ENCODE data around the gene HSBP1.

Gene HSBP1

GRCh38 chr16:83847371-83848225 is 39.8 kb downstream of the HSBP1 start:
- DNase-seq (ENCODE audit: low spot score) (no peak), ATAC-seq (ENCODE audit: low read depth) (no peak)
- H3K4me1 ChIP-seq (ENCODE audit: insufficient read depth, poor library complexity, severe bottlenecking) = no peaks in the 10 kb centered on the region
- H3K36me3 ChIP-seq (ENCODE audit: low read depth) = no peaks in the 10 kb centered on the region
- no peak overlapping the region for H3K4me3 ChIP-seq (ENCODE audit: severe bottlenecking)
- no peak overlapping the region for H3K27ac ChIP-seq (ENCODE audit: poor library complexity, severe bottlenecking)
- TF ChIP-seq, protein P1, sequence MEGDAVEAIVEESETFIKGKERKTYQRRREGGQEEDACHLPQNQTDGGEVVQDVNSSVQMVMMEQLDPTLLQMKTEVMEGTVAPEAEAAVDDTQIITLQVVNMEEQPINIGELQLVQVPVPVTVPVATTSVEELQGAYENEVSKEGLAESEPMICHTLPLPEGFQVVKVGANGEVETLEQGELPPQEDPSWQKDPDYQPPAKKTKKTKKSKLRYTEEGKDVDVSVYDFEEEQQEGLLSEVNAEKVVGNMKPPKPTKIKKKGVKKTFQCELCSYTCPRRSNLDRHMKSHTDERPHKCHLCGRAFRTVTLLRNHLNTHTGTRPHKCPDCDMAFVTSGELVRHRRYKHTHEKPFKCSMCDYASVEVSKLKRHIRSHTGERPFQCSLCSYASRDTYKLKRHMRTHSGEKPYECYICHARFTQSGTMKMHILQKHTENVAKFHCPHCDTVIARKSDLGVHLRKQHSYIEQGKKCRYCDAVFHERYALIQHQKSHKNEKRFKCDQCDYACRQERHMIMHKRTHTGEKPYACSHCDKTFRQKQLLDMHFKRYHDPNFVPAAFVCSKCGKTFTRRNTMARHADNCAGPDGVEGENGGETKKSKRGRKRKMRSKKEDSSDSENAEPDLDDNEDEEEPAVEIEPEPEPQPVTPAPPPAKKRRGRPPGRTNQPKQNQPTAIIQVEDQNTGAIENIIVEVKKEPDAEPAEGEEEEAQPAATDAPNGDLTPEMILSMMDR (IDR thresholded peaks at IDR 0.05; ENCODE audit: poor library complexity, severe bottlenecking) = no peak
- no peaks in the 10 kb centered on the region for H3K27me3 ChIP-seq (ENCODE audit: insufficient read depth, poor library complexity, severe bottlenecking)
- H3K9me3 ChIP-seq (ENCODE audit: severe bottlenecking) = no peaks in the 10 kb centered on the region

- Histone ChIP-seq H3K4me3 (ENCODE audit: severe bottlenecking) (no peak overlapping the region), H3K36me3 (ENCODE audit: low read depth) (no peaks in the 10 kb centered on the region), H3K9me3 (ENCODE audit: severe bottlenecking) (no peaks in the 10 kb centered on the region), H3K4me1 (ENCODE audit: insufficient read depth, poor library complexity, severe bottlenecking) (no peaks in the 10 kb centered on the region), H3K27me3 (ENCODE audit: insufficient read depth, poor library complexity, severe bottlenecking) (no peaks in the 10 kb centered on the region), H3K27ac (ENCODE audit: poor library complexity, severe bottlenecking) (no peak overlapping the region)
- DNase-seq (ENCODE audit: low spot score) = no peak
- ATAC-seq (ENCODE audit: low read depth) = no peak
- TF ChIP-seq, protein P1 (IDR thresholded peaks at IDR 0.05; ENCODE audit: poor library complexity, severe bottlenecking) = no peak
Observed at GRCh38 chr16:83849421-83849820, 41.6 kb downstream of the HSBP1 start.

GRCh38 chr16:83850947-83851346 is 43.2 kb downstream of the HSBP1 start:
- H3K36me3 ChIP-seq (ENCODE audit: low read depth) = no peaks in the 10 kb centered on the region
- H3K4me3 ChIP-seq (ENCODE audit: severe bottlenecking) = no peak overlapping the region
- ATAC-seq (ENCODE audit: low read depth) = no peak
- H3K9me3 ChIP-seq (ENCODE audit: severe bottlenecking) = no peaks in the 10 kb centered on the region
- H3K27ac ChIP-seq (ENCODE audit: poor library complexity, severe bottlenecking) = no peak overlapping the region
- no peak for DNase-seq (ENCODE audit: low spot score)
- TF ChIP-seq, protein P1 (IDR thresholded peaks at IDR 0.05; ENCODE audit: poor library complexity, severe bottlenecking) = no peak
- H3K4me1 ChIP-seq (ENCODE audit: insufficient read depth, poor library complexity, severe bottlenecking) = no peaks in the 10 kb centered on the region
- no peaks in the 10 kb centered on the region for H3K27me3 ChIP-seq (ENCODE audit: insufficient read depth, poor library complexity, severe bottlenecking)

GRCh38 chr16:83851473-83851872 is 43.7 kb downstream of the HSBP1 start:
- TF ChIP-seq, protein P1 (IDR thresholded peaks at IDR 0.05; ENCODE audit: poor library complexity, severe bottlenecking) = no peak
- no peak for DNase-seq (ENCODE audit: low spot score)
- no peaks in the 10 kb centered on the region for H3K9me3 ChIP-seq (ENCODE audit: severe bottlenecking)
- H3K4me1 ChIP-seq (ENCODE audit: insufficient read depth, poor library complexity, severe bottlenecking) = no peaks in the 10 kb centered on the region
- no peaks in the 10 kb centered on the region for H3K27me3 ChIP-seq (ENCODE audit: insufficient read depth, poor library complexity, severe bottlenecking)
- ATAC-seq (ENCODE audit: low read depth) = no peak
- no peaks in the 10 kb centered on the region for H3K36me3 ChIP-seq (ENCODE audit: low read depth)
- no peak overlapping the region for H3K4me3 ChIP-seq (ENCODE audit: severe bottlenecking)
- H3K27ac ChIP-seq (ENCODE audit: poor library complexity, severe bottlenecking) = no peak overlapping the region

- TF ChIP-seq, protein P1 (IDR thresholded peaks at IDR 0.05; ENCODE audit: poor library complexity, severe bottlenecking) = no peak
- Histone ChIP-seq H3K27me3 (ENCODE audit: insufficient read depth, poor library complexity, severe bottlenecking) (no peaks in the 10 kb centered on the region), H3K9me3 (ENCODE audit: severe bottlenecking) (no peaks in the 10 kb centered on the region), H3K36me3 (ENCODE audit: low read depth) (no peaks in the 10 kb centered on the region), H3K4me3 (ENCODE audit: severe bottlenecking) (no peak overlapping the region), H3K4me1 (ENCODE audit: insufficient read depth, poor library complexity, severe bottlenecking) (no peaks in the 10 kb centered on the region), H3K27ac (ENCODE audit: poor library complexity, severe bottlenecking) (no peak overlapping the region)
- DNase-seq (ENCODE audit: low spot score) = no peak
- no peak for ATAC-seq (ENCODE audit: low read depth)
Observed at GRCh38 chr16:83852774-83853173, 45.0 kb downstream of the HSBP1 start.
